ENCODE results near the gene FAM107A.

Gene FAM107A, protein sequence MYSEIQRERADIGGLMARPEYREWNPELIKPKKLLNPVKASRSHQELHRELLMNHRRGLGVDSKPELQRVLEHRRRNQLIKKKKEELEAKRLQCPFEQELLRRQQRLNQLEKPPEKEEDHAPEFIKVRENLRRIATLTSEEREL

DNA sequence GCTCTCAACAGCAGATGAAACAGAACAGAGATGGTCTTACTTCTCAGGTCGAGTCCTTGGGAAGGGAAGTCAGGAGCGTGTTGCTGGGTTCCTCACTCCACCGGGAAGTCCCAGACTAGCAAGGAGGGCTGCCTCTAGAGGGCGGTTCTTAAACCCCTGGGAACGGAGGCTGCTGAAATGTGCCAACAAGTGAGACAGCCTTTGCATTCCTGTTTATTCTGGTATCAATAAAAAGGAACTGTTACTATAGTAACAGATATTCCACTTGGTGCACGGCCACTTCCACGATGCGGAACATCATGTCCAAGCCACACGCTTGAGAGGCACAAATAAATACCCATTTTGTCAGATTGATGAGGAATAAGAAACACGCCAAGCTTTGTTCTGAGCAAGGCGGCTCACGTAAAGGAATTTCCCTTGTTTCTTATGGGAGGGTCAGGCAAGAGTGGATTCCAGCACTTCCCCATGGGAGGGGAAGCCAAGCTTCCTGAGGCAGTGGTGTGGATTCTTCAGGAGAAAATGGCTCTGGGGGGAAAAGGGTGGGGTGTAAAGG is at the start of gene FAM107A:
Gene FAM107A (minus strand): TSS at position 123 of the 553 bp plus-strand sequence. CDS start 7,531 bp downstream, outside the sequence.
- DNase-seq: no peak

DNA sequence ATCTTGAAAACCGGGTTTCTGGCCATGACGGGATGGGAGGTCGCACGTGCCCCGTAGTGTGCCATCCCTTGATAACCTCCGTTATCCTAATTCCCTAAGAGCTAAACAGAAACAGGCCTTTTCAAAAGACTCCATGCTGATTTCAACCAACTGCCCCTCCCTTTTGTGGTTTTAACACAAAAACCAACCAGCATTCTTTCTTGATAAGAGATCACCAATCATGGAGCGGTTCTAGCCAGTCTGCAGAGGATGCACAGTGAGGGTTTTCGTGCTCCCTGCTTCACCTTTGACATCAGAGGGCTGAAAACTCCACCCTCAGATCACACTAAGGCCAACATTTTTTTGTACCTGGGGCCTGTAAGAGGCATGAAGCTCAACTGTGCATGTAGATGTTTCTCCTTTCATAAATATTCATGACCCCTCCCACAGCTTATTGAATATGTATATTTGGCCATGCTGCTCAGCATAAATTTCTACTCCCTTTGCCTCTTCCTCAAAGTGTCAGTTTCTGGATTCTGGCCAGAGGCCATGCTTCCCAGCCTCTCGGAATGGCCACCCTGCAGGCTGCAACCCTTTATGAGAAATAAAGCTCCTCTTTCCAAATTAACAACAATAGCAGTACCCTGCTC is 48.1 kb upstream of the FAM107A start:
- no peak for DNase-seq

DNA sequence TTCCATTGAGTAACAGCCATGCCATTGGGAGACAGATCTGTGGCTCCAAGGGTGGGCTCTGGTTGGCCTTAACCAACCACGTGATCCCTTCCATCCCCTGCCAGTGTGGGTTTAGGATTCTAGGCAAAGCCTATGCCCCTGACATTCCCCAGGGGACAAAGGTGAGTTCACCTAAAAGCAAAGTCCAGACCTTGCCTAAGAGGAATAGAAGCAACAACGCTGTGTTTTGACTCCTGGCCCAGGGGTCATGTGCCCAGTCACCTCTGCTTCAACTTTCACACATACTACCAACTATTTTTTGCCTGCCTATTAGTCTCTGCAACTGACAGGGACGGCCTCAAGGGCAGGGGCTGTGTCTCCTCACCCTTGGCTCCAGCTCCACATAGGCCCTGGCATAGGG is 47.4 kb upstream of the FAM107A start:
- no peak for DNase-seq

DNA sequence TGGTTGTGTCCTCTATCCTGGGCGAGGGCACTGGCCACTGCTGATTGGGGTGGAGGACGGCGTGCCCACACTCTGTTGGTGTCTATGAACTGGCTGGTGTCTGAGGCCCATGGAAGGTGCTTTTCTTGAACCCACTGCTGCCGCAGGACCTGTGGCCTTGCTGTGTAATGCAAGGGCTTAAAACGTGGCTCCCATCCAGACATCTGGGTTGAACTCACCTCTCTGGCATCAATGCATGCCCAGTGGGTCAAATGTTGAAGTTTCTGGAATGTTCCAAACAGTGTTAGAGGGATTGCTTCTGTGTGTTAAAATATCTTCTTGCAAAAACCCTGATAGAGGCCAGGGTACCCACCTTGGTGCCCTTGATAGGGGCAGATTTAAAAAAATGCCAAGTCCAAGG is 46.8 kb upstream of the FAM107A start:
- no peak for DNase-seq

DNA sequence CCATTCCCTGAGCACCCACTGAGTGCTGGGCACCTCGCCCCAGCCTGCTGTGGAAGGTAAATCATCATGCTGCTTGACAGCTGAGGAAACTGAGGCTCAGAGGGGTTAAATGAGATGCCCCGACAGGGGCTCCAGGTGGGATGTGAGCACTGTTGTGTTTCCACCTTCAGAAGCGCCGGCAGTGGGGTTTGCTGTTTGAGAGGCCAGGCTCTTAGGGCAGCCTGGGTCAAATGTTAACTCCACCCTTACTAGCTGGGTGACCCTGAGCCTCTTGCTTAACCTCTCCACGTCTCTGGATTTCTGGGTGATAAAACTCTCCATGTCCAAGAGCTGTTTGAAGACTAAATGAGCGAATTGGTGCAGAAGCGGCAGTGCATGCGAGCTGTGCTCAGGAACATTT is 46.3 kb upstream of the FAM107A start:
- DNase-seq: no peak

DNA sequence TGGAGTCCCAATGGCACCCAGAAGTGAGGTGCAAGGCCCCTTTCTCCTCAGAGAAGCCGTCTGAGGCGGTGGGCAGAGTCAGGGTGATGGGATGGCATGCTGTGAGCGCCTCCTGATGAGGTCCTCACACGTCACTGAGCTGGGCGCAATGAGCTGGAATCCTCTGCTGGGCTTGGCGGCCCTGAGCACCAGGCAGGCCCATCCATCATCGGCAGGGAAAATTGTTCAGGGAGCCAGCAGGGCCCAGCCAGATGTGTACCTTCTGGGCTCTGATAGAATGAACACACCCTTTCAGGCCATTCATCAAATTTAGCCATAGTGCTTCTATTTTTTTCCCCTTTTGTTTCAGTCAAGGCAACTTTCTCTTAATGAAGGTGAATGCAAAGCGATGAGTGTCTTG is 45.7 kb upstream of the FAM107A start:
- DNase-seq: no peak

DNA sequence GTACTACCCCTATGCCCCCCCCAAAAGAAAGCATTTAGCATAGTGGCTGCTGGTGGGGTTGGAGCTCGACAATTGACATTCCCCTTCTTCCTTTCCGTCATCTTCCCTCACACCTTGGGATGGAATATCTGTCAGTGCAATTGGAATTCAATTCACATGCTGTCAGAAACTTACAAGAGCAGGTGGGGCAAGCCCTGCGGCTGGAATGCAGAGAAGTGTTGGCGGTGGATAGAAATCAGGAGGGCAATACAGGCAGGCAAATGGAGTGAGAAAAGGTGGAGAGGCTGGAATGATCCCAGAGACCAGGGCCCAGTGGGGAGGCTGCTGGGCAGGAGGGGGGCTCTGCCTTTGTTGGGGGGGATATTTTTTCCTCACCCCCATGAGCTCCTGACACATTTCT is 45.2 kb upstream of the FAM107A start:
- no peak for DNase-seq

DNA sequence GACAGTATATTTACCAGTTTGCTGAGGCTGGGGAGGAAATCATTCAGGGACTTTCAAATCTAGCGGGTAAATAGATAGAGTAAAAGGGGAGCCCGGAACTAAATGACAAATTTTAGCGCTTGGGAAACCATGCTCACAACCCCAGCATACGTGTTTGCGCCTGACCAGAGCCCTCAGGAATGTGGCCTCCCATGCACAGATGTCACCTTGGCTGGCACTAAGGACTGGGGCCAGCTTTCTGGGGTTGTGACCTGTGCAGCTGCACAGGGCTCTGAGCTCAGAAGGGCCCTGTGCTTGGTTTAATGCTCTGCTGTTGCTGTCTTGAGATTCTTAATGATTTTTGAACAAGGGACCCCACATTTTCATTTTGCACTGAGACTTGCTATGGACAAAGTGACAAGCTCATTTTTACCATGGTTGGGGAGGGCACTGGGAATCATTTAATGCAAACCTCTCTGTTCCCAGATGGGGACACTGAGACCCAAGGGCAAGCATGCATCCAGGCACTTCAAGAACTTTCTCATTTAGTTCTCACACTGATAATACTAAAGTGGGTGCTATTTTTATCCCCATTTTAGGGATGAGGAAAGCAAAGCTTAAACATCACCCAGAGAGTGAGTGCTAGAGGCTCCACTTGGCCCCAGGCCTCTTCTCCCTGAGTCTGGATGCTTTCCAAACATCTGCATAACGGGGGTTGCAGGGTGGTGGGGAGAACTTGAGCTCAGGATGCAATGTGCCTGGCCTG is 44.1 kb upstream of the FAM107A start:
- DNase-seq: no peak

DNA sequence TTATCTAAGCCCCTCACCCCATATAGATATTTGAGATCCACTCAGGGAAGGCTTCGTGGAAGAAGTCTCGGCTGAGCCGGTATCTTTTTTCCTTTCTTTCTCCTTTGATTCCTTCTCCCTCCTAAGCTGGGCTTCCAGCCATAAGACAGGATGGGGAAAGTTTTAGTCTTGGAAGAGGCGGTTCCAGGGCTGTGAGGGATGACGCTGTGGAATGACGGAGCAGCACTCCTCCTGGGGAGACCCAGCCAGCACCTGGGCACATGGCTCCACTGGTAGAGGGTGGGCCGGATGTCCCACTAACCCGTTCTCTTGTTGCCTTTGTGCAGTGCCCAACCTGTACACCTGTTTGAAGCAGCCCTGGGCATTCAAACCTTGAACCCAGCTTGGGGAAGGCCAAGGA is 43.2 kb upstream of the FAM107A start:
- DNase-seq: no peak

DNA sequence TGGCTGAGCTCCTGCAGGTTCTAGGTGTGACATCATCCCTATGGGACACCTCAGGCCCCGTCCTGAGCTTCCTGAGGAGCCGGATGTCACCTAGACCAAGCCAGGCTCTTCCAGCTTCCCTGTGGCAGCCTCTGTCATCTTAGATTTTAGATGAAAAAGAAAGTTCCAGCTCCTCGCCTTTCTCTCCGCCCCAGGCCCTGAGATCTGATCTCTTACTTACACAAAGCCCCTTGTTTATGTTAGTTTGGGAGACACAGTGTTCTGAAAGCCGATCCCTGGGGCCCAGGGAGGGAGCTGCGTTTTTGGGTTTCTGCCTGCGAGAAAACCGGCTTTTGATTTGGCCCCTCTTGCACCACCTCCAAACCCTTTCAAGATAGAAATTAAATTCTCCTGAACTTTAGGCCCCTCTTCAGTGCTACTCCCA is 40.2 kb upstream of the FAM107A start:
- no peak for DNase-seq

DNA sequence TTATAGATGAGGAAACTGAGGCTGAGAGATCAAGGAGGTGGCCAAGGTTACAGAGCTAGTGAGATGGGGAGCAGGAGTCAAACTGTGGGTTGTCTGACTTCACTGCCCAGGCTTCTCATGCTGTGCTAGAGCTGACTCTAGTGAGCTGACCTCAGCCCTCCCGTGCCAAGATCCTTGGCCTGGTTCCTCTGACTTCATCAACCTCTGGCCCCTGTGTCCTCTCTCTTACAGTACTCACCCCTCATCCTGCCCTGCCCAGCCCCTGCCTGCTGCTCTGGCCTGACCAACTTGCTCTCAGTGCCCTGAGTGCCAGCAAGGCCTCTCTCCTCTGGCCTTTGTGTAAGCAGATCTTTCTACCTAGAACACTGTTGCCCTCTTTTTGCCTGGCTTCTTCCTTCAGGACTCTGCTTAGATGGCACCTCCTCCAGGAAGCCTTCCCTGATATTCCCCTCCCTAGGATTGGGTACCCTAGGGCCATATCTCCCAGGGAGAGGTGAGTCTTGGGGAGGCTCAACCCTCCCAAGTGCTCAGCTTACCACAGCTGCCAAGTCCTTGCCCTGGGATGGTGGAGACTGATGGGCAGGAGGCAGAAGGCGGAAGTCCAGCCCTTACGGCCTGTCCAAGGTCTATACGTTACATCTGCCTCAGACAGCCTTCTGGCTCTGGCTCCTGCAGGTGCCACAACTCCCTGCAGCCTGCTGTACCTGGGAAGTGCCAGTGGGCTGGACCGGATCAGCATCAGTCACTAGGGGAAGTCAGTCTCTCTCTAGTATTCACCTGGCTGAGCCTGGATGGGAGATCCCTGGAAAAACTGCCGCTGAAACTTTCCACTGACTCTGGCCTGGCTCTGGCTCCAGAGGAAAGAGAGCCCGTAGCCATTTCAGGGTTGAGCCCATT is 36.3 kb upstream of the FAM107A start:
- DNase-seq: no peak

DNA sequence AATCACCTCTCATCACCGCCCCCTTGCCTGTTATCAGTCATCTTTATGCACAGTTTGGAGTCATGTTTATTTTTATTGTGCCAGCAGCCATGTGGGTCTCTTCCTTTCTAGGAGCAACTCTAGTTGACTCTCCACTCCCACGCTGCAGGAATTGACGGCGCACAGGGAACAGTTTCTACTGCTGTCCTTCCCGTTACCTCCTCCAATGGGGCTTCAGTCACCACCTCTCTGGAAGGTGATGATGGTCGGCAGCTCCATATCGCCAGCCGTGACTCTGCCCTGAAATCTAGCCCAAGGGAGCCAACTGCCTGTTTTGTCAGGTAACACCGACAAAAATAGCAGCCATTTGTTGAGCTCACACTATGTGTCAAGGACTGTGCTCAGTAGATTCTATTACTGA is 35.6 kb upstream of the FAM107A start:
- no peak for DNase-seq

DNA sequence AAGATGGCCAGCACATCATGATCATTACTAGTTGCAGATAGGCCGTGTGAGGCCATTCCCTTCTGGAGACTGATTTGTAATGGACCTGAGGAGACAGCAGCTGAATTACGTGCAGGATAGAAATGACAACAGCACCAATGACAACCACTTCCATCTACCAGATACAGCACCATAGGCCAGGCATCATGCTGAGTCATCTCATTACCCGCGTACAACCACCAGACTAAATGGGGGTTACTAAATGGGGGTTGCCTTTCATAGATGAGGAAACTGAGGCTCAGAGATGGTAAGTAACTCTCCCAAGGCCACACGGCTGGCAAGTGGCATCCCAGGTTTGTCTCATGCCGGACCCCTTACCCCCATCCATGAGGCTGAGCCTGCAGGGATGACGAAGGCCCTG is 32.8 kb upstream of the FAM107A start:
- DNase-seq: no peak

DNA sequence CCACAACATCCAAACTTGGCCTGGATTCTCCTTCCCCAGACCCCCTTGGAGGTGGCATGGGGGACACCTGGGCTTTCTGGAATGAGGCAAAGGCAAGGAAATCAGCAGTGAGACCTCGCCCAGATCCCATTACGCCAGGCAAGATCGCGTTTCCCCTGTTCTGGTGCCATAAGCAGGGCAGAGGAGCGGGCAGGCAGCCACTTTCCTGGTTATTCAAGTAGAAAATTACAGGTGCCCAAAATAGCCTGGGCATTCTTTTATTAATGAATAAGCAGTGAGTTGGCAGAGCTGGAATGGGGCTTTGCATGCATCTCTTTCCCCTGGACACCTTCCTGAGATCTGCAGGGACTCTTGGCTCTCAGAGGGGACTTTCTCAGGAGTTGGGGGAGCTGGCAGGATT is 31.5 kb upstream of the FAM107A start:
- no peak for DNase-seq

DNA sequence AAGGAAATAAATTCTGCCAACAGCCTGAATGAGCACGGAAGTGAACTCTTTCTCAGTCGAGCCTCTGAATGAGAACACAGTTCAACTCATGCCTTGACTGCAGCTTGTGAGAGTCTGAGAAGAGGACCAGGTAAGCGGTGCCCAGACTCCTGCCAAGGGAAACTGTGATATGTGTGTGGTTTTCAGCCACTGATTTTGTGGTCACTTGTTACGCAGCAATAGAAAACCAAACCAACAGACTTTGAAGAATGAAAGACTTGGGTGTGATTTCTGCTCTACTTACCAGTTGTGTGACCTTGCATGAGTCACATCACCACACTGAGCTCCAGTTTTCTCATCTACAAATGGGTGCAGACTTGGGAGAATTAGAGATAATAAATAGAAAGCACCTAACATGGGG is 30.6 kb upstream of the FAM107A start:
- no peak for DNase-seq

DNA sequence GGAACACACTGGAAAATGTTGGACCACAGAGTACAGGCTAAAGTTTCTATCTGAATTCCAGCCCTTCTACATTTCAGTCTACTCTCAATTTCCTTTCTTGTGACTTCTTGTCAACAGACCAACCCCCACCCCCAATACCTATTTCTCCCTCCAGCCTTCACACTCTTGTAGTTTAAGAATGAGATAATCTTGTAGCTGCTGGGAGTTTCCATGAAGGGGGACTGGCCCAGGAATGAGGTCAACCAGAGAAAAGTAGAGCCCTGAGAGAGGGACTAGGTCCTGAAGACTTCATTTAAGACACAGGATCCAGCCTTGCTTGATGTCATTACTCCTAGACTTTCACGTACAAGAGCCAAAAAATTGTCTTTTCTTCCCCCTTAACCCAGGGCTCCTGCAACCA is 29.5 kb upstream of the FAM107A start:
- DNase-seq: no peak

DNA sequence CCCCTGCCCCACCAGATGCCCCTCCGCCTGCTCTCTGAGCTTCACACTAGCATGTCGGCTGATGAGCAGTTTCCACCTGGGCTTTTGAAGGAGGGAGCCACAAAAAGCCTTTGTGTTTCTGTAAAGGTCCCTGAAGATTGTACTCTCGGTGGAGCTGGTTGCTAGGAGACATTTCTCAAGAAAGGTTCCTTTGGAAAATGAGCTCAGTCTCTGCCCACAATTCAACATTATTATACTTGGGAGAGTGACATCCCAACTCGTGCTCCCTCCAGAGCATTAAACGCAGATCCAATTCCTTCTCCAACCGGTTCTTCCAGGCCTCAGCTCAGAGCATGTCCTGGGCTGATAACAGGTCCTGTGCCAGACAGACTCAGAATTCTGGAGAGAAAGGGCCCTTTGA is 26.8 kb upstream of the FAM107A start:
- no peak for DNase-seq

DNA sequence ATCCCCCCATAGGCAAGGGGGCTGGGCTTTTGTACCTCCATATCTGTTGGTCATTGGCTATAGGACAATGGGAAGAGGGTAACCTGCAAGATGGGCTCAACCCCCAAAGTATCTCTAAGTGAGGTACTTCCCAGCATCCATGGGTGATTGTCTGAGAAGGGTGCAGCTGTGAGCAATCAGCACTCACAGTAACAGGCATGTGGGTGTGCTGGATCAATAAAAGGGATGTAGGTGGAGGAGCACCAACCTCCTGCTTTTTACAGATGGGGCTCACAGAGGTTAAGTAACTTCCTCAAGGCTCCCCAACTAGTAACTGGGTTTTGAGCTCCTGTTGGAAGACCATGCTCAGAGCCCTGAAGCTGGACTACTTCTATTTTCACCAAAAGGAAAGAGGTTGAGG is 26.4 kb upstream of the FAM107A start:
- no peak for DNase-seq

DNA sequence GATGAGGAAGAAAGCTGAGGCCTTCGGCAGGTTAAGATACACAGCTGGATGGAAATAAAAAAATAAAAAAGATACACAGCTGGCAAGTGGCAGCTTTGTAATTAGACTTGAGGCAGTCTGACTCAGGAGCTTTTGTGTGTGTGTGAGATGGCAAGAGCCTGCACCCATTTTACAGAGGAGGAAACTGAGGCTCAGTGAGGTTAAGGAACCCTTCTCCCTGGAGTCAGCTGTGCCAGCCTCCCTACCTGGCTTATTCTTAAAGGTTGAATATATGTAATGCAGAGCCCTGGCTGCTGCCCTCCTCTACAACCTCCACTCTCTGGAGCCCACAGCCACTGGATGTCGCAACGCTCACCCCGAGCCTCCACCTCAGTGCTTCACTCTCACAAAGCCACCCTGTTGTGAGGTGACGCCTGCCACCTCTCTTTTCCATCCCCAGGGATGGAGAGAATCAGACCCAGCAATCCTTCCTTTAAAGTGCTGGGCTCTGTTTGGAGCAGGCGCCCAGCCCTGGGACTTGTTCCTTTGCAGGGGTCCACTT is 20.6 kb upstream of the FAM107A start:
- no peak for DNase-seq

DNA sequence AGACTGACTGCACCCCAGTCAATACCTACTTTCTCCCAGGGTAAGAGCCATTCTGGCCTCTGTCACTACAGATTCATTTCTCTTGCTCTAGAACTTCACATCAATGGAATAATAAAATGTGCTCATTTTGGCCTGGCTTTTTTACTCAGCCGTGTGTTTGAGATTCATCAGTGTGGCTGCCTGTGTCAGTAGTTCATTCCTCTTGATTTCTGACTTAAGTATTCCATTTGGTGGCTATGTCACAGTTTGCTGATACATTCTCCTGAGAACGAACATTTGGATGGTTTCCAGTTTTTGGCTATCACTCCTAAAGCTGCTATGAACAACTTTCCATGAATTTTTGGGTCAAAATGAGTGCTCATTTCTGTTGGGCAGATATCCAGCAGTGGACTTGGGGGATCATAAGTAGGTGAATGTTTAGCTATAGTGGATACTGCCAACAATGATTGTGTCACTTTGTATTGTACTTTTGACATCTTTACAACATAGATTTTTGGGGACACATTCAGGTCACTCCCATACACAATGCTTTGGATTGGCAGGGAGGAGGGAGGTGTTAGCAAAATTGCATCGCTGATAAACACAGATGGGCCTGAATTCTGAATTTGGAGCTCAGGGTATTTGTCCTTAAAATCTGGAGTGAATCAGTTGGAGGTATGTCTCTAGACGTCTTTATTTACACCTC is 19.8 kb upstream of the FAM107A start:
- DNase-seq: no peak

DNA sequence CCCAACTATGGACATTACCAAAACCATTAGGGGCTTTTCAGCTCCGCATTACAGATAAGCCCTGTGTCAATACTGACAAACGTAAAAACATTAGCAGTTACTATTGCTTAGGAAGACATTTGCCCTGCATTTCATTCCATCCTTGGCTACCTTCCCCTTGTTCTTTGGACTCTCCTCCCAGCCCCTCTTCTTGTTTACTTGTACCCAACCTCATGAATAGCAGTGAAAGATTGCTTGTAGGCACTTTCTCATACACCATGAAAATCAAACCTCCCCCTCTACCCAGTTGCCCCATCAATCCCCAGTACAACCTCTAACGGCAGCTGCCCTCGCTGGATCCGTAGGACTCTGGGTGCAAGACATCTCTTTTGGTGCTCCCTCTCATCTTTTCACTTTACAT is 16.9 kb upstream of the FAM107A start:
- no peak for DNase-seq
